ENCODE data around the gene SDF4. TPM values are rescaled to one million over a fixed set of nuclear protein-coding genes. Genes with fewer than 3 reads are reported as not detected.

Gene SDF4
- total and polyA plus RNA-seq, 2 of the 4 experiments (the other 2 are of a cell fraction), result 57.0 to 250 TPM

- H4K5ac ChIP-seq (ENCODE audit: low read depth, low read length), result no peak overlapping the region
- dilution Hi-C loops (cut with HindIII; ENCODE audit: low sequenced_read_pairs, unreplicated experiment), result no loop called here
These were observed 10.9 kb upstream of the SDF4 start for GRCh38 chr1:1242461-1243265.

More at GRCh38 chr1:1242461-1243265, 10.9 kb upstream of the SDF4 start:
- Histone ChIP-seq H3K56ac (ENCODE audit: extremely low read depth, insufficient read depth, low read length) (no peak overlapping the region), H3K18ac (ENCODE audit: low read depth, low read length) (no peak overlapping the region), H3K9me1 (ENCODE audit: insufficient read depth, low read length) (no peaks in the 10 kb centered on the region), H4K8ac (ENCODE audit: low read depth in 2 of 2, low read length in 2 of 2) (no peak overlapping the region), H3K14ac (replicated peaks; ENCODE audit: low read depth, low read length) (no peak overlapping the region), H3K27ac (ENCODE audit: insufficient read depth, low read length) (no peak overlapping the region), H2BK5ac (ENCODE audit: low read depth, low read length, poor library complexity, severe bottlenecking) (no peak overlapping the region), H3K79me1 (ENCODE audit: low read depth in 1 of 2, low read length in 2 of 2) (no peaks in the 10 kb centered on the region), H3K9me3 (ENCODE audit: control insufficient read depth, insufficient read depth, low read length) (no peaks in the 10 kb centered on the region), H3K4me2 (ENCODE audit: low read depth, low read length) (no peak overlapping the region), H4K20me1 (ENCODE audit: insufficient read depth, low read length) (no peaks in the 10 kb centered on the region), H3K4me3 (ENCODE audit: insufficient read depth, low read depth, low read length) (no peak overlapping the region), H3K9ac (ENCODE audit: low read depth, low read length) (no peak overlapping the region), H3K4ac (ENCODE audit: low read depth, low read length) (no peak overlapping the region), H3K36me3 (ENCODE audit: control insufficient read depth, insufficient read depth, low read length) (peaks cover 2% of the 10 kb centered on the region; the same call in 1 of the 2 replicates), H3K27me3 (ENCODE audit: control insufficient read depth, insufficient read depth, low read length) (no peaks in the 10 kb centered on the region), H2AK9ac (replicated peaks; ENCODE audit: low read depth, low read length, poor library complexity) (no peak overlapping the region), H4K91ac (ENCODE audit: insufficient read depth, low read depth, low read length) (no peak overlapping the region), H2BK20ac (ENCODE audit: low read depth, low read length) (no peak overlapping the region), H2AFZ (replicated peaks; ENCODE audit: low read length, poor library complexity) (no peak overlapping the region), H2BK15ac (ENCODE audit: low read depth, low read length) (no peak overlapping the region), H2BK120ac (ENCODE audit: low read depth, low read length) (no peak overlapping the region), H3K4me1 (ENCODE audit: control insufficient read depth, insufficient read depth, low read length) (peaks cover 13% of the 10 kb centered on the region), H3K23ac (ENCODE audit: low read depth, low read length) (no peak overlapping the region), H2AK5ac (ENCODE audit: low read depth, low read length) (no peak overlapping the region)
- ChIA-PET POLR2A (ENCODE audit: unreplicated experiment) (no interaction called here), CTCF (no interaction called here)
- ATAC-seq (ENCODE audit: low read depth), result no peak
- intact Hi-C loops (cut with micrococcal nuclease), result no loop called here
- TF ChIP-seq MXI1 (IDR thresholded peaks at IDR 0.05; ENCODE audit: borderline replicate concordance, low read depth, low read length), result no peak
- TF ChIP-seq RFX5 (IDR thresholded peaks at IDR 0.05; ENCODE audit: low read depth, low read length), result no peak
- TF ChIP-seq NFE2L2 (IDR thresholded peaks at IDR 0.05; ENCODE audit: low read depth, low read length), result no peak
- TF ChIP-seq USF2 (IDR thresholded peaks at IDR 0.05; ENCODE audit: low read depth, low read length), result no peak
- TF ChIP-seq CTCF (conservative IDR thresholded peaks at IDR 0.05; ENCODE audit: low read depth, low read length), result no peak
- TF ChIP-seq RAD21 (IDR thresholded peaks at IDR 0.05; ENCODE audit: low read length), result no peak
- no peak for TF ChIP-seq MAZ (IDR thresholded peaks at IDR 0.05; ENCODE audit: borderline replicate concordance, low read depth, low read length)
- no peak for TF ChIP-seq POLR2A (IDR thresholded peaks at IDR 0.05; ENCODE audit: low read depth, low read length)
- no peak for TF ChIP-seq SMC3 (IDR thresholded peaks at IDR 0.05; ENCODE audit: low read depth, low read length)
- TF ChIP-seq FOS (IDR thresholded peaks at IDR 0.05; ENCODE audit: low read depth, low read length), result no peak
- TF ChIP-seq BHLHE40 (IDR thresholded peaks at IDR 0.05; ENCODE audit: low read depth, low read length), result no peak
- TF ChIP-seq MAFK (IDR thresholded peaks at IDR 0.05; ENCODE audit: low read depth, low read length), result no peak
- TF ChIP-seq ELK1 (IDR thresholded peaks at IDR 0.05; ENCODE audit: borderline replicate concordance, low read depth, low read length), result no peak
- no peak for DNase-seq
- in situ Hi-C loops (cut with MboI; ENCODE audit: low sequenced_read_pairs), result no loop called here
- no TSS peak for BruUV-seq (replicated peaks)
- WGBS, 2 experiments (ENCODE audit: extremely low coverage in 2 of 2, insufficient read length in 1 of 2), result 92% methylated on average over 29 of the region's 41 CpGs; no CpG with 5 or more reads in 1 of the 2 experiments

Data from IMR-90 (cell line).